ENCODE results near the gene KIF15.
"Not testable (repeated sequence)": the region's sequence is repeated elsewhere in the genome, so short reads cannot be mapped to it uniquely, and the experiment has no call there.

The KIF15 gene

DNA sequence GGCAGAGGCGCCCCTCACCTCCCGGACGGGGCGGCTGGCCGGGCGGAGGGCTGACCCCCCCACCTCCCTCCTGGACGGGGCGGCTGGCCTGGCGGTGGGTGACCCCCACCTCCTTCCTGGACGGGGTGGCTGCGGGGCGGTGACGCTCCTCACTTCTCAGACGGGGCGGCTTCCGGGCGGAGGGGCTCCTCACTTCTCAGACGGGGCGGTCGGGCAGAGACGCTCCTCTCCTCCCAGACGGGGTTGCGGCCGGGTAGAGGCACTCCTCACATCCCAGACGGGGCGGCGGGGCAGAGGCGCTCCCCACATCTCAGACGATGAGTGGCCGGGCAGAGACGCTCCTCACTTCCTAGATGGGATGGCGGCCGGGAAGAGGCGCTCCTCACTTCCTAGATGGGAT lies 59.6 kb downstream of the KIF15 start:
- not testable (repeated sequence) for DNase-seq

DNA sequence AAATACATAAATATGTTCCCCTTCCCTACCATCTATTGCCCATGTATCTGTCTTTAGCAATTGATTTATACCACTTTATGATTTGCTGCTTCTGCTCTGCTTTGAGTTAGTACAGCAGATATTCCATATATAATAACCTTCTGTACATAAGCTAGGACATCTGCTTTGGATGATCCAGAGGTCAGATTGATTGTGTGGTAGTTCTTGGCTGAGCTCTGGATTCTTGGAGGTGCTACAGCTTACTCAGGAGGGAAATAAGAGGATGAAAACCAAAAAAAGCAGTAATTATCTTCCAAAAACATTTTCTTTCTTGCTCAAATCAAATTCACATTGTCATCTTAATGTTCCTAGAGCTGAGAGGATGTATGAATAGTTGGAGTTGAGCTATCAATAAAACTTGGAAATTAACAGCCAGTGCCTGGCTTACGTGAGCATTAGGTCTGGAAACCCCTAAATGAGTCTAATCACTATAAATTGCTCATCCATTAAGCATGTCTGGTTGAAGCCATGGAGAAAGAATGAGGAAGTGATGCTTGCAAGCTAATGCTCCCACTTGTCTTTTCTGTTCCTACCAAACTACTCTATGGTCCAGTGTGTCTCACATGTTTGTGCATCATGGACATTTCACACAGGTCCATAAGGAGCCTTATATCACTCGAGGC lies 63.8 kb downstream of the KIF15 start:
- DNase-seq, result no peak

DNA sequence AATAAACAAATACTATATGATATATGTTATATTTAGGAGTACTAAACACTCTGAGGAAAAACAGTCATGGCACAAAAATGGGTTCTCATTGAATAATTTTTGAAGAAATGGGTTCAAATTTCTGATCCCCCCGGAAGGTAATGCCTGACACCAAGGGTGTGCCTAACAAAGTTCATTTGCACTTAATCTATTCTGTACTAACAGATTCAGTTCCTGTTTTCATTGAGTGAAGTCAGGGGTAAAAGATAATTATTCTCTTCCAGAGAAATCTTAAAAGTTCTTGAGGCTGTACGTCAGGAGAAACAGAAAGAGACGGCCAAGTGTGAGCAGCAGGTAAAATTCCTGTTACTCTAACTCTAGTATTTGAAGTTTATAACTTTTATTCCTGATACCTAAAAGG lies 65.6 kb downstream of the KIF15 start:
- no peak for DNase-seq

DNA sequence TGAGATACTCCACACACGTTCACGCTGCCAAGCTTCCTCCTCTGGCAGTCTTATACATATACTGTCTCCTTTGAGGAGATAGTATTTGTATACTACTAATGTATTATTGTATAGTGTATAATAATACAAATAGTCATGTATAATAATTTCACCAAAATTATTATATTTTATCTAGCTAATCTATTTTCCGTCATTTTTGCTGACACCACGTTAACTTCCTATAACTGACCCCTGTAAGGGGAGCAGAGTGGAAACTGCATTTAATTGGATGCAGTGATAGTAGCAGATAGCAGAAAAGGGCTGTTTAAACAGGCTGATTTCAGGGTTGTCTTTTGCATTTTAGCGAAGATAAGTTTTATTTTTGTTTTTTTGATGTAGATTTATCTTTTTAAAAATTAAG lies 69.6 kb downstream of the KIF15 start:
- no peak for DNase-seq

DNA sequence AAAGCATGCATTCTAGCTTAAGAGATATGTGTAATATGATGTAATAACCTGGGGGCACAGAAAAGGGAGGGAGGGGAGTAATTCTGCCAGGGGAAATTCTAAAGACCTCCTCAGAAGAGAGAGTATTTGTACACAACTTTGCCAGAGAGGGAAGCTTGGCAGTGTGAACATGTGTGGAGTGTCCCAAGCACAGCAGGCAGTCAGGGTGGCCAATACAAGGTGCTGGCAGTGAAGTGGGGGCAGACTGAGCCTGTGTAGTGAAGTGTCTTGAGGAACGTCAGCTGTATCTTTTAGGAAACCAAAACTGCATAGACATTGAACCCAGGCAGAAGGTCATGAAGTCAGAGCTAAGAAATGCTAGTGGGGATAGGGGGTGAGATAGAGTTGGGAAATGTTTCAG lies 70.4 kb downstream of the KIF15 start:
- no peak for DNase-seq

DNA sequence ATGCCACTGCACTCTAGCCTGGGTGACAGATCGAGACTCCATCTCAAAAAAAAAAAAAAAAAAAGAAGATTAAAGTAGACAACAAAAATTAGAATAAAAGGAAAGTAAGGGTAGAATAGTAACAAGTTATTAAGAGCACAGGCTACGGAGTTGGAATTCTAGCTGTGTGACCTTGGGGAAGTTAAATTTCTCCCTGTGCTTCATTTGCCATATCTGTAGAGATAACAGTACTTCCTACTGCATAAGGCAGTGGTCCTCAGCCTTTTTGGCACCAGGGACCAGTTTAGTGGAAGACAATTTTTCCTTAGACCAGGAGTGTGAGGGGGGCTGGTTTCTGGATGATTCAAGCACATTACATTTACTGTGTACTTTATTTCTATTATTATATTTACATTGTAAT lies 71.4 kb downstream of the KIF15 start:
- DNase-seq, result no peak

DNA sequence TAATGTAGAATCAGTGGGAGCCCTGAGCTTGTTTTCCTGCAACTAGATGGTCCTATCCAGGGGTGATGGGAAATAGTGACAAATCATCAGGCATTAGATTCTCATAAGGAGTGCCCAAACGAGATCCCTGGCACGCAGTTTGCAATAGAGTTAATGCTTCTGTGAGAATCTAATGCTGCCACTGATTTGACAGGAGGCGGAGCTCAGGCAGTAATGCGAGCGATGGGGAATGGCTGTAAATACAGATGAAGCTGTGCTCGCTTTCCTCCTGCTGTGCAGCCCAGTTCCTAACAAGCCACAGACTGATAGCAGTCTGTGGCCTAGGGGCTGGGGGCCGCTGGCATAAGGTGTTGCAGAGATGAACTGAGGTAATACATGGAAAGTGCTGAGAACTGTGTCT lies 71.8 kb downstream of the KIF15 start:
- DNase-seq, result no peak

DNA sequence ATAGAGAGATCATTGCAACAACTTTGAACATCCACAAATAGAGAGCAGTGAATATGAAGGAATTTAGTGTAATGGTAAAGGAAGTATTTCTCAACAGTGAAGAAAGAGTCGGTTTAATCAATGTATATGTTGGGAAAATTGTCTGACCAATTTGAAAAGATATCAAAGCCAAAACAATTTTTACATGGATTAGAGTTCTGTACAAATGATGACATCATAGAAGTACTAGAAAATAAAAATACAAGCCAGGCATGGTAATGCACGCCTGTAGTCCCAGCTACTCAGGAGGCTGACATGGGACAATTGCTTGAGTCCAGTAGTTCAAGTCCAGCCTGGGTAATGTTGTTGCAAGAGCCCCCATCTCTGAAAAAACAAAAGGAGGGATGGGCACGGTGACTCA lies 74.1 kb downstream of the KIF15 start:
- no peak for DNase-seq

DNA sequence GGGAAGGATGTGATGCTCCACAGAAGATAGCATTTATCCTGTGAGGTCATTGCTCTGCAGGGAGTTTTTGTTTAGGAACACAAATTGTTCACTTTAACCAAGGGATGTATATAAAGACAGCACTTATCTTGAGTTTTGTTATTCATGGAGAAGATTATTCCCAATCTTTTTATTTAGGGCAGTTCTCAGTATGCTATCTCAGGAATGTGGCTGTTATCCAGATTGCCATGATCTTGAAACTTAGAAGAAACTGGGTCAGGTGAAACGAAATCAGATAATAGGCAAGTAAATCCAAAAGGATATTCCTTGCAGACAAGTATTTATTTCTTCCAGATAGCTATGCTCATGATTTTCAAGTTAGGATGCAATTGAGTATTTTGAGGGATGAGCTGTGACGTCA lies 80.8 kb downstream of the KIF15 start:
- no peak for DNase-seq

DNA sequence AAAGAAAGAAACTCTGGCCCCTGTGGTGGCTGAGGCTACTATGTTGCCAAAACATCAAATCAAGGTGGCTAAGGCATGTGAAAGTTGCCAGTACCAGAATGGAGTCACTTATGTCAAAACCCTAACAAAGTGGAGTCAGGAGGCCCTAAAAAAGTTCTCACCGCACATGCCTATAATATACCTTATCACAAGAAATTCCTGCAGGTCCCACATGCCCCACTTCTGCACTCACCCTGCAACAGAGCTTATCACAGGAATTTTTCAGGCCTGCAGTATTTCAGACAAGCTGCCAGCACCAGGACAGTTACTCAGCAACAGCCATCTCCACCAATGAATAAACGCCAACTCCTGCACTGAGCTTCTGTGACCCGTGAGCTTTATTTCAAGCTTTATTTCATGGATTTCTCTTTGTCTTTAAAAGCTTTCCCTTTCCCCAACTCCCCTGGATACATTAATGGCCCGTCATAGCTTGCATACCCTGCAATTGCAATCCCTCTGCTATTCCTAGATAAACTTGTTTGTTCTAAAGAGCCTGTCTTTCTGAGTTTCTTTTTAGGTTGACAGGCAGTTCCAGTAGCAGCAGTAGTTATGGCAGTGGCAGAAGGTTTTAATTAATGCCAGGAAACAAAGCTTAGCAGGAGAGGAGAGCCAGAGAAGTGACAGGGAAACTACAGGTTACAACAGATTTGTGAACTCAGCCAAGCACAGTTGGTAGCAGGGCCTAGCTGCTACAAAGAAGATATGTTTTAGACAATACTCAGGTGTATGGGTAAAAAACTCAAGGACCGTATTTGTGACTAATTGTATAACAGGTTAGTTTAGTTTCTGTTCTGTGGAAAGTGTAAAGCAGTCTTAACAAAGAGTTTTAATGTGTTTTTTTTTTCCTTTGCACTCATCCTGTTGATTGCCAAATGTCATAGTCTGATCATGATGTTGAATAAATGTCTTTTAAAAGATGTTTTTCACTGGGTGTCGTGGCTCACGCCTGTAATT lies 84.2 kb downstream of the KIF15 start:
- no peak for DNase-seq

DNA sequence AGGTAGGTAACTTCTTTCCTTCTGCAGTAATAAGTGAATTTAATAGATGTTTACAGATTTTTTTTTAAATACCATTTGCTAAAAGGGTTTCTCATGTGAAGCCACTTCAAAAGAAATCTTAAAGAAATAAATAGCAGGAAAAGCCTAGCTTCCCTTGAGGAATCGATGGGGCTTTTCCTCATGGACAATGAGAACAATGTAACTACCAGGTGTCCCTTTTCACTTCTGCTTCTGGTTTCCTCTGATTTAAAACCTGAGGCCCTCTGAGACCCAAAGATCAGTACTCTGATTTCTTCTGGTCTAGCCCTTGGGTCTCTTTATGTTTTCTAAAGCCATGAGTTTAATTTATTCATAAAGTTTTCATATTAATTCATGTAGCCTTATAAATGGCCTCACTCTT lies 87.0 kb downstream of the KIF15 start:
- no peak for DNase-seq

DNA sequence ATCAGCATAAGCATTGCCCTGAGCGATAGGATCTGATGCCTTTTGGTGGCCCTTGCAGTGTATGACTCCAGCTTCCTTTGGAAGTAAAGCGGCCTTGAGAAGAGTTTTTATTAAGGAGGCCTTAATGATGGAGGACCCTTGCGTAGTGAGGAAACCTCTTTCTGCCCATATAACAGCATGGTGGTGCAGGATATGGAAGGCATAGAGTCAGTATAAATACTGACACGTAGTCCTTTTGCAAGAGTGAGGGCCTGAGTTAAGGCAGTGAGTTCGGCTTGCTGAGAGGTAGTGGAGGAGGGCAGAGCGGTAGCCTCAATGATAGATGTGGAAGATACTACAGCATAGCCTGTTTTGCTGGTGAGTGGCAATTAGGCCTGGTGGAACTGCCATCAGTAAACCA lies 95.1 kb downstream of the KIF15 start:
- DNase-seq, result not testable (repeated sequence)

DNA sequence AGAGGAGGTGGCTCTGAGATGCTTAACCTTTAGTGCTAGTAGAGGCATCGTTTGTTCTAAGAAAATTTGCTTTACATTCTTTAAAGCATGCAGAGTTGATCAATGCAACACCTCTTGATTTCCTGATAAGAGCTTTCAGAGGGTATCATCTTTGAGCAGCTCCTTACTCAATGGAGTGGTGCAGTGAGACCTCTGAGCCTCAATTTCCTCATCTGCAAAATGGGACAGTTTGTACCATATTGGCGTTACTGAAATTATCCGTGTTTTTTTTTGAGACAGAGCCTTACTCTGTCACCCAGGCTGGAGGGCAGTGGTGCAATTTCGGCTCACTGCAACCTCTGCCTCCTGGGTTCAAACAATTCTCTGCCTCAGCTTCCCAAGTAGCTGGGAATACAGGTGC lies 98.5 kb downstream of the KIF15 start:
- DNase-seq, result no peak

DNA sequence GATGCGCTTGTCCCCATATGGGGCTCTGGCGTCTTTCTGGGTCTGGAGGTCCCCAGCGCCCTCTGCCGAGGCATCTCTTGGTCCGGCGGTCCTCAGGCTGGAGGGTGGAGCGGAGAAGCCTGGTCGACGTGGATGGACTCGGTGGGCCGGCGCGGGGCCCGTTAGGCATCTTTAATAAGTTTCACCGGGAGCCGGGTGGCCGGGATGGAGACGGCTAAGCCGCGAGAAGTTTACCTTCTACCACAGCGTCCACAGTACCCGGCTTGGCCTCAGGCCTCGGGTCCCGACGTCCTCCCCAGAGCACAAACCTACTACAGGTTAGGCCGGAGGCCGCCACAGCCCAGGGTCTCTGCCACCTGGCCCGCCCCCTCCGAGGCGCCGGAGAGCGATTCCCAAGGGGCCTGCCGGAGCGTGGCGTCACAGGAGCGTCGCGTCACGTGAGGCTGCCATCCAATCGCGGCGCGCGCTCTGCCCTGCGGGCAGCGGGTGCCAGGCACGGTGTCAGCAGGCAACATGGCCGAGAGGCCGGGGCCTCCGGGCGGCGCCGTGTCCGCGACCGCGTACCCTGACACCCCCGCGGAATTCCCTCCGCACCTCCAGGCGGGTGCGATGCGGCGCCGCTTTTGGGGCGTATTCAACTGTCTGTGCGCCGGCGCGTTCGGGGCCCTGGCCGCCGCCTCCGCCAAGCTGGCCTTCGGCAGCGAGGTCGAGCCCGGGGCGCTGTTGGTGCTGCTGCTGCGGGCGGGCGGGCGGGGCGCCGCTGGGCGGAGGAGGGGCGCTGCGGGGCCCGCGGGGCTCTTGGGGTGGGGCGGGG lies 100.0 kb downstream of the KIF15 start, which contains the start of gene TMEM42:
Gene TMEM42 (plus strand): TSS at position 501 of the 814 bp plus-strand sequence. CDS start 13 bp downstream, at position 514.
- peak; percentile 82 for DNase-seq

DNA sequence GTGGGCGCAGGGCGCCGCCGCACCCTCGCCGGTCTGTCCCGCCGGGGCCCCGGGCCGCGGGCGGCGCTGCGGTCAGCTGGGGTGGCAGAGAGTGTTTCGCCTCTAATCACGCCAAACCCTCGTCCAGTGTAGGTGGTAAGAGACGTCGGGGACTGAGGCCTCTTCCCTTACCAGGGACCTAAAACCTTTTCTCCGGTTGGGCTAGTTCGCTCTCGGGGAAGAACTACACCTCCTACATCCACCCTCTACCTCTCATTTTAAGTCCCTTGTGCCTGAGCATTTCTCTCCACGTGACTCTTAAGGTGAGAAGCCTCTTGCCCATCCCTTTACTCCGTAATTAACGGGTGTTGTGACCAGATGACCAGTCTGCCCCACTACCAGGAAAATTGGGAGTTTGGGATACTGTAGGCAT lies 100.6 kb downstream of the KIF15 start:
- peak; percentile 6 for DNase-seq

DNA sequence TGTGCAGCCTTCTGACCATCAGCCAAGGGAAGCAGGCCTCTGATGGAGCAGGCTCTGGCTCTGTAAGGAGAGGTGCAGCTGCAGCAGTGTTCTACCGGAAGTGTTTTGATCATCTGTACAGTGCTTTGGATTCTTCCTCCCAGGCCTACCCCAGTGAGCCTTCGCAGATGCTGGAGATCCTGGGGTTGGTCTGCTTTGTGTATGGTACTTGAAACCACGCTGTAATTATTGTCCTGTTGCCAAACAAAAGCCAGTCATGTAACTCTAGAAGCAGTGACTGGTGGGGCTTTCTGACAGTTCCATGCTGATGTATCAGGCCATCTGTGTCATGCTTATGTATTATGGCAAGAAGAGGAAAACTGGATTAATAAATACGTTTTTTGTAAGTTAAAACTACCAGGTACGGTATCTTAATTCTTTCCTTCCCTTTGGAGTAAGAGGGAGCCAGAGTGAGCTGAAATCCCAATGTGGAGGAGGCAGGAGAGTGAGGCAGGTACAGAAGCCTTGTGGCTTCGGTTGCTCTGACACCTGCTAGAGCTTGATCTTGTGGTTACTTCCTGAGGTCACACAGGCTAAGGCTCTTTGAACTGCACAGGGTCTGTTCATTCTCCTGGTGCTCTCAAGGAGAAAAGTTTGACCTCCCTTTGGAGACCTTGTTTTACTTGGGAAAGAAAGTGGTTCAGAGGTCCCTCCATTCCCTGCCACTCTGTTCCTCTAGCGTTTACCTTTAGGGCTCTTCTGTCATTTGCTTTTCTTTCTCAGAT lies 103.9 kb downstream of the KIF15 start:
- DNase-seq, result no peak

DNA sequence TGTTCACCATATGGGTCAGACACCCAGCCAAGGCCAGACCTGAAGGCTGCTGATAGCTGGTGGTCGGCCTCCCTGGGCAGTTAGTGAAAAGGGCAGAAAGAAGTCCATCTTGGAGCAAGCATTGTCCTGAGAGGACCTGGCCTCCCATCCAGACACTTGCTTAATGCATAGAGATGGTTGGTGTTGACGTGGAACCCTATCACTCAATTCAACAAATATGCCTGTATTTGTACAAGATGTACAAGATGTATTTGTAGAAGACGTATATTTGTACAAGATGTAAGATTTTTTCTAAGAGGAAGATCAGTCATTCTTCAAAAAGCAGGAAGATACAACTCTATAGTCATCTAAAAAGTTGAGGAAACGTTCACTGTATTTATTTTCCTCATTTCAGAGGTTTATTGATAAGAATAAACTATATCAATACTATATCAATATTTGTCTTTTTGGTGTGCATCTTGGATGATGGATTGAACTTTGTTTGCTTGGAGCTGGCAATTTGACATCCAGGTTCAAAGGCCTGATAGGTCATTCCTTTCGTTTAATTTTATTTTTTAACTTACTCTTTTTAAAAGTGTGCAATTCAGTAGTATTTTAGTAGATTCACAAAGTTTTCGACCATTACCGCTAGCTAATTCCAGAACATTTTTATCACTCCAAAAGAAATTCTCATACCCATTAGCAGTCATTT lies 106.0 kb downstream of the KIF15 start:
- DNase-seq, result no peak

DNA sequence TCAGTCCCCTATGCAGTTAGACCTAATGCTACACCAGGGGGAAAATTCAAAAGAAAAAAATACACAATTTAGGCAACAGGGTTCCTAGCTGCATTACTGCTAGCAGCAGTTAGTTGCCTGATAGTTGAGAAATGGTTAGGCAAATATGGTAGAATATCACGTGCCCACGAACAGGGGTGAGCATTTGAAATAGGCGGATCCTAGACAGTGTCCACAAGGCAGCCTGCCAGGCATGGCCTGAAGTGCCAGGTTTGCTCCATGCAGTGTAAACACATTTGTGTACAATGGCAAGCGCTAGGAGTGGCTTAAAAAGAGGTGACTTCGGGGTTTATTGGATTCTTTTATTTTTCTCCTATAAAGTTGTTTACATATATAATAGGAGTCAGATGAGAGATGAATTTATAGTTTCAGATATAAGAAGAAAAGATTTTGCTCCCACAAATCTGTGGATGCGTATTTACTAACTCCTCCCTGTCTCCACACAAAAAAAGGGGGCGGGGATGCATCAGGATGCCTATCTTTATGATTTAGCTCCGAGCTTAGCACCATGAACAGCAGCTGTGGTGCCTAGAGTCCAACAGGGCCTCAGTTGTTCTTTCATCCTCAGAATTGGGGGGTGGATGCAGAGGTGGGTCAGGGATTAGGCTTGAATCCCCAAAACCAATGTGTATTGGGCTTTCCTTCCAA lies 108.9 kb downstream of the KIF15 start:
- DNase-seq, result no peak

DNA sequence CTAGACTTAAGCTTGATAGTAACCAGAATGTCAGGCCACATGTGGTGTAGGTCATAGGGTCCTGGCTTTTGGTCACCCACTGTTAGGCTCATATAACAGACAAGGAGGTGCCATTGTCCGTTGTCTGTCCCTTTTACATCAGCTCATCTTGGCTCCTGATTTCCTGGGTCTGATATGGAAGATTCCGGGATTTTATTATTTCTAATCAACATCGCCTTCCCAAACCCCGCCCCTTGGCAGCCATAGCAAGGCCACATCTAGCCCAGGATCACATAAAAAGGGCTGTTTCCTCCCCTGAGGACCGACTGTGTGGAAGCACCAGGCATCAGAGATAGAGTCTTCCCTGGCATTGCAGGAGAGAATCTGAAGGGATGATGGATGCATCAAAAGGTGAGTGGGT lies 112.7 kb downstream of the KIF15 start, which contains the start of gene TGM4:
Gene TGM4 (plus strand): TSS at position 301 of the 400 bp plus-strand sequence. CDS start 71 bp downstream, at position 372.
- DNase-seq, result no peak

DNA sequence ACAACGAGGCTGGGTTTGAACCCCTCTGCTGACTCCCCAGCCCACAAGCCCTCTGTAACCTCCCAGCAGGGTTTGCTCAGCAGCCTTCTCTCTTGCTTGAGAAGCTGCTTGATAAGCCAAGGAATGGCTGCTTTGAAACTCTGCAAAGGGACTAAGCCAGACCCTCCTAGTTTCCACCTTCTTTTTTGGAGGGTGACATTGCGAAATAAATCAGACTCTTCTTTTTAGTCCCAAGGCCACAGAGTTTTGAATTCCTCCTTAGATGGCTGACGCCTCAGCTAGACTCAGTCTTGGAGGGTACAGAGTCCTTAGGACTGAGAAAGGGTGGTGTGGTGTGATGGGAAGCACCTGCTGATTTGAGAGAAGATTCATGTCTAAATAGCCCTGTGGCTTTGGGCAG lies 114.0 kb downstream of the KIF15 start:
- no peak for DNase-seq

DNA sequence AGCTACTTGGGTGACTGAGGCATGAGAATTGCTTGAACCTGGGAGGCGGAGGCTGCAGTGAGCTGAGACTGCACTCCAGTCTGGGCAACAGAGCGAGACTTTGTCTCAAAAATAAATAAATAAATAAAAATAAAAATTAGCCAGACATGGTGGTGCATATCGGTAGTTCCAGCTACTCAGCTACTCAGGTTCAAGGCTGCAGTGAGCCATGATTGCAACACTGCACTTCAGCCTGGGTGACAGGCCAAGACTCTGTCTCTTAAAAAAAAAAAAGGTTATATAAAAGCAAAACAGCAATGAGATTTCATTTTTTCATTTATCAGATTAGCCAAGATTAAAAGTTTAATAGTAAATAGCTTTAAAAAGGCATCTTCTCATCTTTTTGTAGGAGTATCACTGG lies 115.7 kb downstream of the KIF15 start:
- DNase-seq, result no peak
